HepG2 (cell line): ENCODE measurements around the gene ACYP2. TPM values are rescaled to one million over a fixed set of nuclear protein-coding genes. Genes with fewer than 3 reads are reported as not detected.

Source experiments
- ATAC-seq: fragments of 200-7000 bp; cut with Tn5 transposase; 3 replicates; pipeline ENCODE4 v1.9.1; 2020; ENCODE audit warnings: mild to moderate bottlenecking, moderate library complexity
- BruUV-seq: library from RNA; stranded (reverse); fragments of 400-500 nt; replicated peaks from 2 replicates; lab custom pipeline; 2021; lab: Mats Ljungman, UMichigan
- CTCF ChIA-PET: fragments of 300-600 bp; formaldehyde crosslinking; extraction: SDS; loops from one replicate; lab custom pipeline; 2021; ENCODE audit warnings: low total read pairs, inconsistent platforms, low intra/inter-chr PET ratio; lab: Yijun Ruan, JAX
- POLR2A ChIA-PET: fragments of 350-600 bp; sonication (Branson Sonifier 250); formaldehyde crosslinking; loops from one replicate; lab custom pipeline; 2020; ENCODE audit warnings: antibody characterized with exemption, inconsistent platforms; lab: Yijun Ruan, JAX
- DNase-seq: peaks from one replicate; pipeline ENCODE4 v3.0.0-alpha.2; 2015; ENCODE audit warnings: low spot score
- FAIRE-seq: peaks from 3 replicates; lab custom pipeline; 2011; peaks lifted over from hg19 to GRCh38; lab: Jason Lieb, UNC
- H2AFZ ChIP-seq: one replicate; pipeline ENCODE4 v1.6.1; 2011; ENCODE audit warnings: low read length, inconsistent platforms
- H3K27ac ChIP-seq: fragments of 300-600 bp; 3 replicates; pipeline ENCODE4 v1.8.0; 2011; ENCODE audit warnings: mixed run types, mild to moderate bottlenecking, mixed read lengths, low read length, inconsistent platforms; ENCODE audit not compliant: insufficient read depth; ENCODE audit errors: extremely low read length
- H3K27me3 ChIP-seq, 2 experiments: fragments of 200-600 bp in 1 of 2; 2 replicates in 1 of 2; 3 replicates in 1 of 2; pipeline versions ENCODE4 v1.6.0 to v1.8.0; 2011; ENCODE audit warnings: low read length in 2 of 2, mild to moderate bottlenecking in 2 of 2, moderate library complexity in 2 of 2, inconsistent platforms in 1 of 2; ENCODE audit not compliant: insufficient read depth in 2 of 2, control insufficient read depth in 1 of 2
- H3K36me3 ChIP-seq, 2 experiments: fragments of 200-600 bp in 1 of 2; replicated peaks in 1 of 2; 2 replicates in 1 of 2; 3 replicates in 1 of 2; pipeline versions ENCODE4 v1.5.1 to v1.8.0; 2011; ENCODE audit warnings: low read length in 2 of 2, inconsistent platforms in 1 of 2; ENCODE audit not compliant: insufficient read depth in 2 of 2, control insufficient read depth in 1 of 2
- H3K4me1 ChIP-seq: 2 replicates; pipeline ENCODE4 v1.5.1; 2012; ENCODE audit warnings: low read length, inconsistent platforms; ENCODE audit not compliant: insufficient read depth
- H3K4me2 ChIP-seq: 2 replicates; pipeline ENCODE4 v1.6.0; 2011; ENCODE audit warnings: low read depth, low read length, inconsistent platforms
- H3K4me3 ChIP-seq, 3 experiments: fragments of 200-600 bp in 1 of 3; sonication (generic), shearing (Covaris generic) in 1 of 3; replicated peaks in 1 of 3; 2 replicates each; pipeline ENCODE4 v1.5.1; 2011 to 2016; ENCODE audit warnings: low read length in 3 of 3, inconsistent platforms in 2 of 3, low read depth in 2 of 3, mild to moderate bottlenecking in 2 of 3, control low read depth in 1 of 3, mixed read lengths in 1 of 3; ENCODE audit not compliant: insufficient read depth in 1 of 3
- H3K79me2 ChIP-seq: one replicate; pipeline ENCODE4 v1.6.1; 2011; ENCODE audit warnings: low read length, inconsistent platforms; ENCODE audit not compliant: insufficient read depth
- H3K9ac ChIP-seq: 2 replicates; pipeline ENCODE4 v1.6.0; 2011; ENCODE audit warnings: mild to moderate bottlenecking, low read depth, low read length, inconsistent platforms; ENCODE audit not compliant: insufficient read depth
- H3K9me3 ChIP-seq: 2 replicates; pipeline ENCODE4 v1.5.1; 2012; ENCODE audit warnings: mild to moderate bottlenecking, low read length
- H4K20me1 ChIP-seq: 2 replicates; pipeline ENCODE4 v1.6.0; 2011; ENCODE audit warnings: inconsistent platforms, mild to moderate bottlenecking, low read length, moderate library complexity; ENCODE audit not compliant: insufficient read depth
- AGO1 ChIP-seq: fragments of 200-400 bp; formaldehyde crosslinking; IDR thresholded peaks from 2 replicates; pipeline ENCODE4 v1.6.1; 2017; ENCODE audit warnings: mild to moderate bottlenecking, low read depth, low read length, moderate library complexity; ENCODE audit not compliant: poor library complexity, severe bottlenecking
- HMG20B ChIP-seq: conservative IDR thresholded peaks from 2 replicates; pipeline ENCODE4 v1.6.1; 2016; ENCODE audit warnings: missing genetic modification reagents, missing compliant biosample characterization
- HNF4A ChIP-seq: sonication (generic); formaldehyde crosslinking; IDR thresholded peaks from 2 replicates; pipeline ENCODE4 v1.4.0; 2020; ENCODE audit warnings: missing genetic modification reagents
- MIXL1 ChIP-seq: IDR thresholded peaks from 2 replicates; pipeline ENCODE4 v1.6.1; 2016
- PRPF4 ChIP-seq: fragments of 200-400 bp; formaldehyde crosslinking; IDR thresholded peaks from 2 replicates; pipeline ENCODE4 v1.6.1; 2016; ENCODE audit warnings: low read length, low read depth; ENCODE audit not compliant: poor library complexity, severe bottlenecking
- ZFP90 ChIP-seq: sonication (generic); formaldehyde crosslinking; IDR thresholded peaks from 2 replicates; pipeline ENCODE4 v1.8.0; 2022; ENCODE audit warnings: missing genetic modification reagents, mild to moderate bottlenecking, inconsistent platforms, borderline replicate concordance
- ZNF446 ChIP-seq: sonication (generic); formaldehyde crosslinking; IDR thresholded peaks from 2 replicates; pipeline ENCODE4 v1.5.0; 2020; ENCODE audit warnings: mild to moderate bottlenecking, missing genetic modification reagents
- WGBS: methylation state at CpG from one replicate; pipeline ENCODE4 v1.1.6; 2017; ENCODE audit warnings: low lambda C conversion rate; 5-methylcytosine and 5-hydroxymethylcytosine counted together
- in situ Hi-C: cut with HindIII; loops from 2 replicates; pipeline ENCODE4 v1.10.0; 2017; ENCODE audit warnings: low pct_unique_long_range_greater_than_20kb; ENCODE audit not compliant: extremely low pct_ligation_motif_present
- intact Hi-C: fragments of 100-400 bp; cut with micrococcal nuclease; formaldehyde crosslinking; loops from one replicate; pipeline ENCODE4 v1.10.0; 2022; ENCODE audit not compliant: unreplicated experiment
- polyA plus RNA-seq, 8 experiments: library from polyadenylated mRNA; depleted of rRNA in 3 of 8; stranded (reverse) in 7 of 8; unstranded in 1 of 8; fragments of >200 nt; fragmentation: Illumina TruSeq in 4 of 8; extraction: Trizol in 4 of 8; gene quantifications; 2 replicates each; pipeline versions ENCODE4 v1.2.1 to v1.2.3, GENCODE V29; 2011 to 2016; ENCODE audit warnings: low read depth in 4 of 8, missing spikeins in 1 of 8, mixed read lengths in 1 of 8; ENCODE audit not compliant: insufficient read depth in 1 of 8
- total RNA-seq, 5 experiments: library from RNA; depleted of rRNA; stranded (reverse); fragments of >200 nt; fragmentation: Illumina TruSeq; extraction: Trizol; gene quantifications; 2 replicates each; pipeline ENCODE4 v1.2.3, GENCODE V29; 2016; ENCODE audit warnings: low read depth in 1 of 5
- TF ChIP-seq, protein P1 (sequence below): sonication (generic); formaldehyde crosslinking; IDR thresholded peaks from 2 replicates; pipeline ENCODE4 v1.9.0; 2021; ENCODE audit warnings: missing genetic modification reagents, mild to moderate bottlenecking, borderline replicate concordance
- TF ChIP-seq, protein P2 (sequence below): sonication (generic); formaldehyde crosslinking; IDR thresholded peaks from 2 replicates; pipeline ENCODE4 v1.4.0; 2020; ENCODE audit warnings: mild to moderate bottlenecking, missing genetic modification reagents

Gene ACYP2
- total and polyA plus RNA-seq, 2 of the 13 experiments (the other 11 are each of a cell fraction or from before 2014, with no cell fraction given): 12.3 to 12.7 TPM

DNA sequence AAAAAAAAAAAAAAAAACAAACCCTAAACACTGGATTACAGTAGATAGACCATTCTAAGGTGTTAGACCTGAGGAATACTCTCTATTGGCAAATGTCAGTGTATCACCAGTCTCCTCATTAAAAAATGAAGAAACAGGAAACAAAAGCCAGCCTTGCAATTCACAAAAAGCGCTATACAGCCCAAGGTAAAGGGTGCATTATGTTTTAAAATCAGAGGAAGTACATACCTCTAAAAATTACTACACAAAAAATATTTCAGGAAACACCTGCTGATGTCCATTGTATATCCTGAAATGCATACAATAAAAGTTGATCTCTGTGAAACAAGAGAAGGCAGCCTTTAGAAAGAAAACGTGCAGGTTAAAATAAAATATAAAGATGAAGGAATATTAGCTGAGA lies 195.5 kb downstream of the ACYP2 start:
- Histone ChIP-seq H4K20me1 (no peaks in the 10 kb centered on the region), H3K27me3 (no peaks in the 10 kb centered on the region), H3K9ac (no peak overlapping the region), H3K4me3 (no peak overlapping the region), H3K79me2 (no peaks in the 10 kb centered on the region), H3K9me3 (no peaks in the 10 kb centered on the region), H3K36me3 (no peaks in the 10 kb centered on the region), H2AFZ (no peak overlapping the region), H3K27ac (no peak overlapping the region), H3K4me2 (no peak overlapping the region), H3K4me1 (peaks cover 27% of the 10 kb centered on the region)
- no TSS peak for BruUV-seq
- no peak for FAIRE-seq
- CTCF ChIA-PET: no interaction called here
- 72% methylated on average over 2 of the region's 2 CpGs for WGBS
- DNase-seq: no peak
- TF ChIP-seq, protein P1, sequence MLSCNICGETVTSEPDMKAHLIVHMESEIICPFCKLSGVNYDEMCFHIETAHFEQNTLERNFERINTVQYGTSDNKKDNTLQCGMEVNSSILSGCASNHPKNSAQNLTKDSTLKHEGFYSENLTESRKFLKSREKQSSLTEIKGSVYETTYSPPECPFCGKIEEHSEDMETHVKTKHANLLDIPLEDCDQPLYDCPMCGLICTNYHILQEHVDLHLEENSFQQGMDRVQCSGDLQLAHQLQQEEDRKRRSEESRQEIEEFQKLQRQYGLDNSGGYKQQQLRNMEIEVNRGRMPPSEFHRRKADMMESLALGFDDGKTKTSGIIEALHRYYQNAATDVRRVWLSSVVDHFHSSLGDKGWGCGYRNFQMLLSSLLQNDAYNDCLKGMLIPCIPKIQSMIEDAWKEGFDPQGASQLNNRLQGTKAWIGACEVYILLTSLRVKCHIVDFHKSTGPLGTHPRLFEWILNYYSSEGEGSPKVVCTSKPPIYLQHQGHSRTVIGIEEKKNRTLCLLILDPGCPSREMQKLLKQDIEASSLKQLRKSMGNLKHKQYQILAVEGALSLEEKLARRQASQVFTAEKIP: no peak
- TF ChIP-seq PRPF4: no peak
- intact Hi-C loops (no loop called here), in situ Hi-C loops (no loop called here)
- no peak for ATAC-seq
- POLR2A ChIA-PET: no interaction called here

DNA sequence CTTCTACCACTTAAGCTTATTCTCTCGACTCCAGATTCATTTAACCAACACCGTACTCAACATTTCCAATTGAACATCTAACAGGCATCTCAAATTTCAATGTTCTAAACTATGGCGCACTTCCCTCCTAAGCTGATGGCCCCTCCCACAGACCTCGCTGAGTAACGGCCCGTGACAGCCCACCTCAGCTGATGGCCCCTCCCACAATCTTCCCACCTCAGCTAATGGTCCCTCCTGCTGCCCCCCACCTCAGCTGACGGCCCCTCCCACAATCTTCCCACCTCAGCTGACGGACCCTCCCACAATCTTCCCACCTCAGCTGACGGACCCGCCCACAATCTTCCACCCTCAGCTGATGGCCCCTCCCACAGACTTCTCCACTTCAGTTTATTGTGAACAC lies 197.7 kb downstream of the ACYP2 start:
- Histone ChIP-seq H3K4me2 (no peak overlapping the region), H3K79me2 (no peaks in the 10 kb centered on the region), H3K27ac (no peak overlapping the region), H3K4me1 (peaks cover 24% of the 10 kb centered on the region), H3K27me3 (no peaks in the 10 kb centered on the region; a peak in 1 of 5 replicates), H3K9ac (no peak overlapping the region), H3K9me3 (no peaks in the 10 kb centered on the region), H4K20me1 (no peaks in the 10 kb centered on the region), H2AFZ (no peak overlapping the region), H3K36me3 (no peaks in the 10 kb centered on the region), H3K4me3 (no peak overlapping the region)
- ChIA-PET POLR2A (no interaction called here), CTCF (no interaction called here)
- no peak for ATAC-seq
- no peak for TF ChIP-seq AGO1
- no peak for TF ChIP-seq MIXL1 (CRISPR knock-in tag)
- no peak for TF ChIP-seq ZFP90 (CRISPR knock-in tag)
- TF ChIP-seq HMG20B: no peak
- TF ChIP-seq HNF4A (CRISPR knock-in tag): no peak
- TF ChIP-seq ZNF446 (CRISPR knock-in tag): no peak
- TF ChIP-seq, protein P2, sequence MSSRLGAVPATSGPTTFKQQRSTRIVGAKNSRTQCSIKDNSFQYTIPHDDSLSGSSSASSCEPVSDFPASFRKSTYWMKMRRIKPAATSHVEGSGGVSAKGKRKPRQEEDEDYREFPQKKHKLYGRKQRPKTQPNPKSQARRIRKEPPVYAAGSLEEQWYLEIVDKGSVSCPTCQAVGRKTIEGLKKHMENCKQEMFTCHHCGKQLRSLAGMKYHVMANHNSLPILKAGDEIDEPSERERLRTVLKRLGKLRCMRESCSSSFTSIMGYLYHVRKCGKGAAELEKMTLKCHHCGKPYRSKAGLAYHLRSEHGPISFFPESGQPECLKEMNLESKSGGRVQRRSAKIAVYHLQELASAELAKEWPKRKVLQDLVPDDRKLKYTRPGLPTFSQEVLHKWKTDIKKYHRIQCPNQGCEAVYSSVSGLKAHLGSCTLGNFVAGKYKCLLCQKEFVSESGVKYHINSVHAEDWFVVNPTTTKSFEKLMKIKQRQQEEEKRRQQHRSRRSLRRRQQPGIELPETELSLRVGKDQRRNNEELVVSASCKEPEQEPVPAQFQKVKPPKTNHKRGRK (CRISPR knock-in tag): no peak
- 56% methylated on average over 10 of the region's 10 CpGs for WGBS
- DNase-seq: no peak
- intact Hi-C loops (no loop called here), in situ Hi-C loops (no loop called here)
- FAIRE-seq: no peak
- no TSS peak for BruUV-seq
